DMS153 treated with DMSO at 0.1 percent for 48 hours (cell line): ENCODE measurements around the gene TNFRSF1A.
"Not testable (repeated sequence)": the region's sequence is repeated elsewhere in the genome, so short reads cannot be mapped to it uniquely, and the experiment has no call there.

Experiments
- DNase-seq: peaks from one replicate; lab custom pipeline; 2025; ENCODE audit not compliant: unreplicated experiment; lab: John Stamatoyannopoulos, UW

The TNFRSF1A gene

GRCh38 chr12:6338536-6338935 lies 3.3 kb downstream of the TNFRSF1A start:
- not testable (repeated sequence) for DNase-seq

GRCh38 chr12:6337958-6338433 lies 3.9 kb downstream of the TNFRSF1A start:
- no peak for DNase-seq

GRCh38 chr12:6336889-6337853 lies 4.7 kb downstream of the TNFRSF1A start:
- DNase-seq, result no peak

- DNase-seq, result peak; percentile 79
Measured at GRCh38 chr12:6336079-6336888, 5.6 kb downstream of the TNFRSF1A start.

GRCh38 chr12:6335451-6336078 lies 6.3 kb downstream of the TNFRSF1A start:
- DNase-seq, result peak; percentile 50

- DNase-seq, result no peak
Measured at GRCh38 chr12:6334940-6335450, 6.9 kb downstream of the TNFRSF1A start.

GRCh38 chr12:6334359-6334758 lies 7.5 kb downstream of the TNFRSF1A start:
- DNase-seq, result no peak

GRCh38 chr12:6333566-6333965 lies 8.3 kb downstream of the TNFRSF1A start:
- no peak for DNase-seq

GRCh38 chr12:6333029-6333428 lies 8.8 kb downstream of the TNFRSF1A start:
- no peak for DNase-seq

- DNase-seq, result no peak
Measured at GRCh38 chr12:6332459-6332858, 9.4 kb downstream of the TNFRSF1A start.

- no peak for DNase-seq
Measured at GRCh38 chr12:6330999-6331714, 10.7 kb downstream of the TNFRSF1A start.

- no peak for DNase-seq
Measured at GRCh38 chr12:6330192-6330591, 11.7 kb downstream of the TNFRSF1A start.

GRCh38 chr12:6329703-6330064 lies 12.2 kb downstream of the TNFRSF1A start:
- no peak for DNase-seq

GRCh38 chr12:6328945-6329702 lies 12.8 kb downstream of the TNFRSF1A start:
- DNase-seq, result no peak

GRCh38 chr12:6328045-6328779 lies 13.7 kb downstream of the TNFRSF1A start:
- no peak for DNase-seq

GRCh38 chr12:6327229-6328041 lies 14.4 kb downstream of the TNFRSF1A start:
- DNase-seq, result no peak

GRCh38 chr12:6326316-6327228 lies 15.3 kb downstream of the TNFRSF1A start:
- no peak for DNase-seq
